Transverse colon (tissue), 4 donors: Measurements from ENCODE around the gene ITGB3BP.

Experiments used
- CTCF ChIP-seq, 5 experiments: fragments of 200-600 bp in 3 of 5; fragments of 450-650 bp in 2 of 5; sonication (generic) in 3 of 5; IDR thresholded peaks; 1 replicate in 2 of 5; 2 replicates in 3 of 5; pipeline ENCODE4 v1.5.1; 2016 to 2017; ENCODE audit warnings: antibody characterized with exemption in 5 of 5, inconsistent platforms in 3 of 5, mild to moderate bottlenecking in 2 of 5, moderate library complexity in 1 of 5
- EP300 ChIP-seq: sonication (generic); formaldehyde crosslinking; IDR thresholded peaks from one replicate; pipeline ENCODE4 v1.6.1; 2017; ENCODE audit warnings: antibody characterized with exemption, low read depth
- POLR2A ChIP-seq: fragments of 450-650 bp; IDR thresholded peaks from one replicate; pipeline ENCODE4 v1.6.1; 2016; ENCODE audit warnings: antibody characterized with exemption, mild to moderate bottlenecking, moderate library complexity
- POLR2AphosphoS5 ChIP-seq, 3 donors: sonication (generic); formaldehyde crosslinking; IDR thresholded peaks; one replicate each; pipeline ENCODE4 v1.6.1; 2016; ENCODE audit warnings: antibody characterized with exemption in 3 of 3

GRCh38 chr1:63461661-63462230, 61.3 kb downstream of the ITGB3BP start:
- no peak for TF ChIP-seq CTCF (IDR thresholded peaks at IDR 0.05)
- no peak for TF ChIP-seq POLR2A
- TF ChIP-seq EP300, result no peak
- no peak for TF ChIP-seq POLR2AphosphoS5 (IDR thresholded peaks at IDR 0.05)
